GM21528 (cell line): ENCODE data around the gene NGEF.

Experiments used
- ATAC-seq: cut with Tn5 transposase; IDR thresholded peaks from one replicate; pipeline ENCODE4 v1.9.1; 2021; ENCODE audit warnings: mild to moderate bottlenecking, moderate library complexity; ENCODE audit not compliant: unreplicated experiment, low FRiP score

The NGEF gene

GRCh38 chr2:233002829-233003657 lies 10.0 kb downstream of the NGEF start:
- no peak for ATAC-seq

GRCh38 chr2:233000886-233001750 lies 11.9 kb downstream of the NGEF start:
- no peak for ATAC-seq

GRCh38 chr2:232999354-232999753 lies 13.7 kb downstream of the NGEF start:
- ATAC-seq, result no peak

- no peak for ATAC-seq
These were observed 14.4 kb downstream of the NGEF start for GRCh38 chr2:232998666-232998985.

- ATAC-seq, result no peak
These were observed 15.0 kb downstream of the NGEF start for GRCh38 chr2:232997749-232998665.

- no peak for ATAC-seq
These were observed 18.6 kb downstream of the NGEF start for GRCh38 chr2:232994446-232994845.

DNA sequence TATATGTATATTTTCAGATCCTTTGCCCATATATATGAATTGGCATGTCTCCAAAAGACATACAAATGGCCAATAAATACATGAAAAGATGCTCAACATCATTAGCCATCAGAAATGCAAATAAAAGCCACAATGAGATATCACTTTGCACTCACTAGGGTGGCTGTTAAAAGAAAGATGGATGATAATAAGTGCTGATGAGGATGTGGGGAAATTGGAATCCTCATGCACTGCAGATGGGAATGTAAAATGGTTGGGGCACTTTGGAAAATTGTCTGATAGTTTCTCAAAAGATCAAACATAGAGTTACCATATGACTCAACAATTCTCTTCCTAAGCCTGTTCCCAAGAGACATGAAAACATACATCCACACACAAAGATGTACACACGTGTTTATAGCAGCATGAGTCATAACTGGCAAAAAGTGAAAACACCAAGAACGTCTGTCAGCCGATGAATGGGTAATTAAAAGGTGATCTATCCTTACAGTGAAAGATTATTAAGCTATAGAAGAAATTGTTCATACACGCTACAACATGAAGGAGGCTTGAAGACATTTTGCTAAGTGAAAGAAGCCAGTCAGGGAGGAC lies 19.7 kb downstream of the NGEF start:
- no peak for ATAC-seq

DNA sequence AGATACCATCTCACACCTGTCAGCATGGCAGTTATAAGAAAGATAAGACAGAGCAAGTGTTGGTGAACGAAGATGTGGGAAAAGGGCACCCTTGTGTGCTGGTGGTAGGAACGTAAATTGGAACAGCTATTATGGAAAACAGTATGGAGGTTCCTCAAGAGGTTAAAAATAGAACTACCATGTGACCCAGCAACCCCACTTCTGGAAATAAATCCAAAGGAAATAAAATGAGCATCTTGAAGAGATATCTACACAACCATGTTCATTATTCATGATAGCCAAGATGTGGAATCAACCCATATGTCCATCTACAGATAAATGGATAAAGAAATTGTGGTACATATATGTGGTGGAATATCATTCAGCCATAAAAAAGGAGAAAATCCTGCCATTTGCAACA lies 26.9 kb downstream of the NGEF start:
- ATAC-seq, result no peak

GRCh38 chr2:232984451-232985207 lies 28.4 kb downstream of the NGEF start:
- ATAC-seq, result no peak

- ATAC-seq, result no peak
These were observed 29.4 kb downstream of the NGEF start for GRCh38 chr2:232983669-232984140.

- ATAC-seq, result no peak
These were observed 30.0 kb downstream of the NGEF start for GRCh38 chr2:232982926-232983668.

DNA sequence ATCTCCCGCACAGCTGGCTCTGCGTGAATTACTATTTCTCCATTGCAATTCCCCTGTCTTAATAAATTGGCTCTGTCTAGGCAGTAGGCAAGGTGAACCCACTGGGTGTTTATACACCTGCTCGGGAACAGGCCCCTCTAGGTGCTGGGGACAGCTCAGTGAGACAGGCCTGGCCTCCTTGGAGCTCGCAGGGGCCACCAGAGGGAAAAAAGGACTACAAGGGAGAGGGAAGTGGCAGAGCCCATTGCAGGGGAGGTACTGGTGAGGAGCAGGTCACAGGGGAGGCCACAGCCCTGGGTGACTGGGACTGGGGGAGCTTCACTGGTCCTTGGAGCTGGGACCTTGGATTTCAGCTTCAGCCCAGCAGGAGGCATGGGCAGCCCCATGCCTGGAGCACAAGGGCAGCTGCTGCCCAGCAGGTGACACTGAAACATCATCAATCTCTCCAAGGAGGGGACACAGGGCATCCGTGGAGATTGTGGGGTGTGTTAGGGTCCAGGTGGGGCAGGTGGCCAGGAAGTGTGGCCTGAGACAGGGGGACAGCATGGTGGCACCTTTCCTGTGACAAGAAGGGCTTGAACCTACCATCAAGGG lies 31.2 kb downstream of the NGEF start:
- ATAC-seq, result no peak

GRCh38 chr2:232981356-232981755 lies 31.7 kb downstream of the NGEF start:
- no peak for ATAC-seq

GRCh38 chr2:232980683-232981082 lies 32.4 kb downstream of the NGEF start:
- ATAC-seq, result no peak

DNA sequence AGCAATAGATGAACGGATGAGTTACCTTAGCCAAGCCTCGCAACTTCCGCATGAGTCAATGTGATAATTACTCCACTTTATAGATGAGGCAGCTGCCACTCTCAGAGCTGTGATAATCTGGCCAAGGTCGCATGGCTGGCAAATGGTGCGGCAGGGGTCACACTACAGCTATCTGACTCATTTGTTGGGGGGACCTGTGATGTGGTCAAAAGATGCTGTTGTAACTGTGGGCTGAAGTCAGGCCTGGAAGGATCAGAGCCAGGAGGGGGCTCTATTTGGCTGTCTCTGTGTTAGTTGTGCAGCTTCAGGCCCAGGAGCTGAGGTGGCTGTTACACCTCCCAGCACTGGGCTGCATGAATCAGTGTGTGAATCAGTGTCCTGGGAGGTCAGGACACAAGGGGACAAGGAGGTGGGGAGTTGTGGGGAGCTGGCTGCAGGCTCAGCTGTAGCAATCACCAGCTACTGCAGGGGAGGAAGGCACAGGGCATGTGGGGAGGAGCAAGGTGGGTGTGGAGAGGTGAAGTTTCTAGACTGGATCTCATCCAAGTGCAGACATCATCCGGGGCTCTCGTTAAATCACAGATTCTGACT lies 33.1 kb downstream of the NGEF start:
- no peak for ATAC-seq

DNA sequence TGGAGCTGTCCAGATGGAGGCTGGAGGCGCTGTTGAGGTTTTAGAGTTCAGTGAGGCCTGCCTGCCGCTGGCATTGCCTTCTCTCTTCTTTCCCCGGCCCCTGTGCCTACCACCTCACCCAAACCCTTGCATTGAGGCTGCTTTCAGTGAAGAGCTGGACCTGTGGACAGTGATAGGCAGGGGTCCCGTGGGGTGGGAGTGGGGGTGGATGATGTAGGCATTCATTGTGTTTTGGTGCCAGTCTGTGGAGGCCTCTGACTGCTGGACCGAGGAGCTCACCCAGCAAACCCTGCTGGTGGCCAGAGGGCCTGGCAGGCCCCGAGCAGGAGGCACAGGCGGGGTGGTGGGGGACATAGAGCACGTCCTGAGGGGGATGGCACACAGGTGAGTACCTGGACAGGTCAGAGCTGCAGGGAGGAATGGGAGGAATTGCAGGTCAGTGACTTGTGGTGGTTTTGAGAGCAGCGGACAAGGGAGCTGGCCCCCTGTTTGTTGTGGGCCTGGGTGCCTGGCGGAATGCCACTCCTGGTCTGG lies 35.6 kb downstream of the NGEF start:
- ATAC-seq, result no peak

DNA sequence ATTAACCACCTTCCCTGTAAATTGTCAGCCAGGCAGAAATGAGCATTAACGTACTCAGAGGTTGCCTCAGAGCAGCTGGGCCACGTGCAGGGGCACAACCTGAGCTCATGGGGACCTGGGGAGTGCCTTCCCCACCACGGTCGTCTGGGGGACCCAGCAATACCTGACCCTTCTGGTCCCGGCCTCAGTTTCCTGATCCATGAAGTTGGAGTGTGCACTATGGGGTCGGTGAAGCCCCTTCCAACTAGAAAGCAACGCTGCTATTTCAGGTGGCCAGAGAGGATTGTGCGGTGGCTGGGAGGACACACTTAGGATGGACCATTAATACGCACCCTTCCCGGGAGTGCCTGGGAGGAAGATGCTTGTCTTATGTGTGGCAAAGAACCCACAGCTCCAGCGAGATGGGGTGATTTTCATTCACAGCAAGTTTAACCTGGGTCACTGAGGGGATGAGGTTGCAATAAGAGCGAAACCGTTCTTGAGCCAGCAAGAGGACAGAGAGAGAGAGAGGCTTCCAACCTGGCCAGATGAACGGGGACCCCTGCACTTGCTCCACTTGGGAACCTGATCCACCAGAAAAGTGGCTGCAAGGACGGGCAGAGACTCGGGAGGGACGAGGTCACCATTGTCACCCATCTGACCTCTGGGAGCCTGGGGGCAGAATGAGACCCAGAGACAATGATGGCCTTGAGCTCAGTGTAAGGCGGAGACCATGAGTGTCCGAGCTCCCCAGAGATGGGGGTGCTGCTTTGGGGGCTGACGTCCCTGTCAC lies 36.2 kb downstream of the NGEF start:
- ATAC-seq, result no peak
